Keratinocyte (primary cell): ENCODE data around the gene TVP23A. TPM values are rescaled to one million over a fixed set of nuclear protein-coding genes. Genes with fewer than 3 reads are reported as not detected.

Experiments used
- DNase-seq: peaks from one replicate; pipeline ENCODE4 v3.0.0-alpha.2; 2011; ENCODE audit warnings: low read depth, missing footprints, low spot score
- FAIRE-seq: peaks from 2 replicates; lab custom pipeline; 2011; peaks lifted over from hg19 to GRCh38; lab: Jason Lieb, UNC
- H2AFZ ChIP-seq: 2 replicates; pipeline ENCODE4 v1.6.0; 2012; ENCODE audit warnings: low read length, control low read depth, inconsistent platforms; ENCODE audit not compliant: control insufficient read depth
- H3K27ac ChIP-seq: 2 replicates; pipeline ENCODE4 v1.5.1; 2011; ENCODE audit warnings: low read length; ENCODE audit not compliant: control insufficient read depth, insufficient read depth
- H3K27me3 ChIP-seq: 3 replicates; pipeline ENCODE4 v1.6.0; 2011; ENCODE audit warnings: low read length; ENCODE audit not compliant: control insufficient read depth, insufficient read depth; ENCODE audit errors: extremely low read depth
- H3K36me3 ChIP-seq, 2 experiments: 2 replicates in 1 of 2; 3 replicates in 1 of 2; pipeline ENCODE4 v1.5.1; 2011; ENCODE audit warnings: low read length in 2 of 2, mild to moderate bottlenecking in 1 of 2; ENCODE audit not compliant: control insufficient read depth in 2 of 2, insufficient read depth in 2 of 2; ENCODE audit errors: extremely low read depth in 1 of 2
- H3K4me1 ChIP-seq: 3 replicates; pipeline ENCODE4 v1.5.1; 2011; ENCODE audit warnings: low read length; ENCODE audit not compliant: control insufficient read depth, insufficient read depth; ENCODE audit errors: extremely low read depth
- H3K4me2 ChIP-seq: 3 replicates; pipeline ENCODE4 v1.6.0; 2011; ENCODE audit warnings: low read depth, low read length; ENCODE audit not compliant: control insufficient read depth, insufficient read depth; ENCODE audit errors: extremely low read depth
- H3K4me3 ChIP-seq, 3 experiments: fragments of 200-600 bp in 1 of 3; sonication (generic) in 1 of 3; 2 replicates in 2 of 3; 3 replicates in 1 of 3; pipeline ENCODE4 v1.5.1; 2011 to 2016; ENCODE audit warnings: low read length in 3 of 3, mild to moderate bottlenecking in 3 of 3, control low read depth in 2 of 3, inconsistent platforms in 1 of 3, low read depth in 1 of 3, mixed read lengths in 1 of 3, mixed run types in 1 of 3, moderate library complexity in 1 of 3; ENCODE audit not compliant: control insufficient read depth in 2 of 3, insufficient read depth in 2 of 3; ENCODE audit errors: extremely low read depth in 1 of 3
- H3K79me2 ChIP-seq: 2 replicates; pipeline ENCODE4 v1.6.0; 2012; ENCODE audit warnings: low read length; ENCODE audit not compliant: control insufficient read depth, insufficient read depth
- H3K9ac ChIP-seq: 3 replicates; pipeline ENCODE4 v1.6.0; 2011; ENCODE audit warnings: low read length; ENCODE audit not compliant: control insufficient read depth, insufficient read depth; ENCODE audit errors: extremely low read depth
- H3K9me1 ChIP-seq: 3 replicates; pipeline ENCODE4 v1.6.0; 2011; ENCODE audit warnings: low read length; ENCODE audit not compliant: control insufficient read depth, insufficient read depth; ENCODE audit errors: extremely low read depth
- H3K9me3 ChIP-seq: 2 replicates; pipeline ENCODE4 v1.5.1; 2012; ENCODE audit warnings: low read depth, low read length; ENCODE audit not compliant: control insufficient read depth
- H4K20me1 ChIP-seq: 3 replicates; pipeline ENCODE4 v1.6.0; 2011; ENCODE audit warnings: low read length; ENCODE audit not compliant: control insufficient read depth, insufficient read depth; ENCODE audit errors: extremely low read depth
- EZH2 ChIP-seq: IDR thresholded peaks from one replicate; pipeline ENCODE4 v1.6.1; 2012; ENCODE audit warnings: inconsistent platforms, mild to moderate bottlenecking, low read length, moderate library complexity
- dilution Hi-C: fragments of 300-500 bp; cut with MboI; formaldehyde crosslinking; loops from one replicate; pipeline ENCODE4 v1.7.0; 2020; ENCODE audit warnings: low sequenced_read_pairs; ENCODE audit not compliant: extremely low pct_ligation_motif_present
- polyA plus RNA-seq, 5 experiments: library from polyadenylated mRNA; depleted of rRNA in 3 of 5; stranded (reverse) in 3 of 5; stranded (forward) in 1 of 5; unstranded in 1 of 5; fragments of >200 nt; gene quantifications; 1 replicate in 1 of 5; 2 replicates in 3 of 5; 3 replicates in 1 of 5; pipeline versions ENCODE4 v1.2.1 to v1.2.3, GENCODE V29; 2011 to 2012; ENCODE audit warnings: missing spikeins in 2 of 5, low read depth in 1 of 5, low replicate concordance in 1 of 5
- TF ChIP-seq, protein P1 (sequence below), 3 experiments: IDR thresholded peaks in 1 of 3; conservative IDR thresholded peaks in 1 of 3; optimal IDR thresholded peaks in 1 of 3; 2 replicates in 2 of 3; 3 replicates in 1 of 3; pipeline versions ENCODE3 to v1.5.1; 2011; ENCODE audit warnings: low read length in 3 of 3, mild to moderate bottlenecking in 3 of 3, moderate library complexity in 2 of 3, control low read depth in 1 of 3, inconsistent platforms in 1 of 3; ENCODE audit not compliant: insufficient read depth in 2 of 3; ENCODE audit errors: extremely low read depth in 1 of 3

TVP23A gene
- polyA plus RNA-seq, 1 donor (not counting 4 experiments of a cell fraction or from before 2014, with no cell fraction given): not detected

DNA sequence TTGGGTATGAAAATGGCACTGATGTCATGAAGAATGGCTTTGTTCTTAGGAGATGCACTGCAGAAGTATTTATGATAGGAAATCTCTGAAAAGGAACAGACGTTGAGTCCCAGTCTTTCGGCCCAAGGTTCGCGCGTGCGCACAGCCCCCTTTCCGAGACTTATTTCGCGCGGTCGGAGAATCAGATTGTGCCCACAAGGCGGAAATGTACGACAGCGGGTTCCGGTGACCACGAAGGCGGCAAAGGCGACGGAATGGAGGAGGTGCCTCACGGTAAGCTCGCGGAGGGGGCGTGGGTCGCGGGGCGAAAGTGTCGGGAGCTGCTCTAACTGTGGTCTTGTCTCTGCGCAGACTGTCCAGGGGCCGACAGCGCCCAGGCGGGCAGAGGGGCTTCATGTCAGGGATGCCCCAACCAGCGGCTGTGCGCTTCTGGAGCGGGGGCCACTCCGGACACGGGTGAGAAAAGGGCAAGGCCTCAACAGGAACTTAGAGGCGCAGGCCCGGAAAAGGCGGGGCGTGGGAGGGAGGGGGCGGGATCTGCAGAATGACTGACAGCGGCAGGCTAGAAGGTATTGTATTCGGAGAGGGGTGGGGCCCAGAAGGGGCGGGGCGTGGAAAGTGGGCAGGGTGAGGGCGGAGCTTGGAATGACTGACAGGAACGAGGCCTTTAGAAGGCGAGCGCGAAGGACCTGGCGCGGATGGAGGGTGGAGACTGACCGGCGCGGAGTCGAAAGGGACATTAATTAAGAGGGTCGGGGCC is 74.8 kb downstream of the TVP23A start, which contains the start of gene NUBP1:
NUBP1 (plus strand) TSS at position 233 of the 760 bp plus-strand sequence; CDS start at position 255, 22 bp downstream.
- peak within 1 kb of the TSS; percentile 92 for H3K27ac ChIP-seq
- no peaks in the 10 kb centered on the region for H3K9me3 ChIP-seq
- H3K9ac ChIP-seq: peak within 1 kb of the TSS; percentile 96
- dilution Hi-C loops: loop anchor here (25.0 kb wide), 1 partner anchor 169 kb away; no protein-coding TSS in a partner anchor
- peak within 1 kb of the TSS; percentile 83 for H3K4me2 ChIP-seq
- DNase-seq (peak; percentile 83), FAIRE-seq (peak; percentile 13)
- no peak for TF ChIP-seq EZH2
- TF ChIP-seq, protein P1, sequence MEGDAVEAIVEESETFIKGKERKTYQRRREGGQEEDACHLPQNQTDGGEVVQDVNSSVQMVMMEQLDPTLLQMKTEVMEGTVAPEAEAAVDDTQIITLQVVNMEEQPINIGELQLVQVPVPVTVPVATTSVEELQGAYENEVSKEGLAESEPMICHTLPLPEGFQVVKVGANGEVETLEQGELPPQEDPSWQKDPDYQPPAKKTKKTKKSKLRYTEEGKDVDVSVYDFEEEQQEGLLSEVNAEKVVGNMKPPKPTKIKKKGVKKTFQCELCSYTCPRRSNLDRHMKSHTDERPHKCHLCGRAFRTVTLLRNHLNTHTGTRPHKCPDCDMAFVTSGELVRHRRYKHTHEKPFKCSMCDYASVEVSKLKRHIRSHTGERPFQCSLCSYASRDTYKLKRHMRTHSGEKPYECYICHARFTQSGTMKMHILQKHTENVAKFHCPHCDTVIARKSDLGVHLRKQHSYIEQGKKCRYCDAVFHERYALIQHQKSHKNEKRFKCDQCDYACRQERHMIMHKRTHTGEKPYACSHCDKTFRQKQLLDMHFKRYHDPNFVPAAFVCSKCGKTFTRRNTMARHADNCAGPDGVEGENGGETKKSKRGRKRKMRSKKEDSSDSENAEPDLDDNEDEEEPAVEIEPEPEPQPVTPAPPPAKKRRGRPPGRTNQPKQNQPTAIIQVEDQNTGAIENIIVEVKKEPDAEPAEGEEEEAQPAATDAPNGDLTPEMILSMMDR (optimal IDR thresholded peaks at IDR 0.05 in 1 of 3, IDR thresholded peaks at IDR 0.05 in 1 of 3, conservative IDR thresholded peaks at IDR 0.05 in 1 of 3; ENCODE audit: extremely low read depth in 1 of 3, insufficient read depth in 2 of 3, low read length in 3 of 3): no peak
- H4K20me1 ChIP-seq: no peaks in the 10 kb centered on the region
- peak within 1 kb of the TSS; percentile 71 to 84 (median 75) for H3K4me3 ChIP-seq
- peak within 1 kb of the TSS; percentile 96 for H2AFZ ChIP-seq
- H3K27me3 ChIP-seq: no peaks in the 10 kb centered on the region
- H3K4me1 ChIP-seq: peaks cover 8% of the 10 kb centered on the region
- no peaks in the 10 kb centered on the region for H3K79me2 ChIP-seq
- peaks cover 0 to 2% of the 10 kb centered on the region in 2 experiments for H3K36me3 ChIP-seq
- no peaks in the 10 kb centered on the region for H3K9me1 ChIP-seq

DNA sequence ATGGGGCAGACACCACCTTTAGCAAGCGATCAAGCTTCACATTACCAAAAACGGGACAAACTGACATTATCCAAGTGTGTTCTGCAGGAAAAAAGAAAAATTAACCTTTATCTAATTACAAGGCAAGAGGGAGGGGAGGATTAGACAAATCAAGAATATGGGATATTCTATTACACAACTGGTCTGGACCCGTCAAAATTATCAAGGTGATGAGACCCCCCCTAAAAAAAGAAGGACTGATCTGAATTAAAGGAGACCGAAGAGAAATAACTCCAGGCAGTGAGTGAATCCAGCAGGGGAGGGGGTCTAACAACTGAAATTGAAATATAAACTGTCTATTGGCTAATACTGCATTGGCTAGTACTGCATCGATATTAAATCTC is 75.4 kb downstream of the TVP23A start:
- peak overlapping the region; percentile 92 for H3K27ac ChIP-seq

More for the DNA sequence above, 75.4 kb downstream of the TVP23A start:
- Histone ChIP-seq H3K9me3 (no peaks in the 10 kb centered on the region), H3K79me2 (no peaks in the 10 kb centered on the region), H3K9ac (peak overlapping the region; percentile 96), H4K20me1 (no peaks in the 10 kb centered on the region), H3K27me3 (no peaks in the 10 kb centered on the region), H3K9me1 (no peaks in the 10 kb centered on the region), H3K4me1 (peaks cover 13% of the 10 kb centered on the region), H3K36me3 (peaks cover 0 to 2% of the 10 kb centered on the region in 2 experiments), H2AFZ (peak overlapping the region; percentile 96), H3K4me3 (peak overlapping the region; percentile 71 to 84 (median 75)), H3K4me2 (peak overlapping the region; percentile 78)
- FAIRE-seq (no peak), DNase-seq (no peak)
- TF ChIP-seq, protein P1 (optimal IDR thresholded peaks at IDR 0.05 in 1 of 3, IDR thresholded peaks at IDR 0.05 in 1 of 3, conservative IDR thresholded peaks at IDR 0.05 in 1 of 3; ENCODE audit: extremely low read depth in 1 of 3, insufficient read depth in 2 of 3, low read length in 3 of 3): no peak
- no peak for TF ChIP-seq EZH2
- dilution Hi-C loops: loop anchor here (25.0 kb wide), 1 partner anchor 169 kb away; no protein-coding TSS in a partner anchor
